Endothelial cell of umbilical vein (primary cell): ENCODE measurements around the gene PLEKHG7. TPM values are rescaled to one million over a fixed set of nuclear protein-coding genes. Genes with fewer than 3 reads are reported as not detected.
"Not testable (repeated sequence)": the region's sequence is repeated elsewhere in the genome, so short reads cannot be mapped to it uniquely, and the experiment has no call there.

Experiments
- BruUV-seq: library from RNA; stranded (reverse); fragments of 400-500 nt; replicated peaks from 2 replicates; lab custom pipeline; 2021; lab: Mats Ljungman, UMichigan
- CTCF ChIA-PET: fragments of 300-600, 350-600 bp; sonication (Branson Sonifier 250); formaldehyde crosslinking; loops from one replicate; lab custom pipeline; 2021; ENCODE audit warnings: antibody characterized with exemption, inconsistent platforms; lab: Charles Lee
- POLR2A ChIA-PET: fragments of 300-600, 350-600 bp; sonication (Branson Sonifier 250); formaldehyde crosslinking; loops from one replicate; lab custom pipeline; 2021; ENCODE audit warnings: antibody characterized with exemption, inconsistent platforms; lab: Charles Lee
- DNase-seq: peaks from one replicate; pipeline ENCODE4 v3.0.0-alpha.2; 2011; ENCODE audit warnings: low read depth, low spot score
- FAIRE-seq: peaks from 2 replicates; lab custom pipeline; 2011; peaks lifted over from hg19 to GRCh38; lab: Jason Lieb, UNC
- H2AFZ ChIP-seq: 2 replicates; pipeline ENCODE4 v1.6.0; 2012; ENCODE audit warnings: low read depth, low read length, control low read depth, inconsistent platforms
- H3K27ac ChIP-seq: 2 replicates; pipeline ENCODE4 v1.5.1; 2011; ENCODE audit warnings: low read depth, mild to moderate bottlenecking, control low read depth, low read length, moderate library complexity; ENCODE audit not compliant: insufficient read depth
- H3K27me3 ChIP-seq, 2 experiments: 2 replicates each; pipeline versions ENCODE4 v1.6.0 to v1.6.1; 2011; ENCODE audit warnings: low read length in 2 of 2, mixed read lengths in 1 of 2; ENCODE audit not compliant: control insufficient read depth in 2 of 2, insufficient read depth in 2 of 2
- H3K36me3 ChIP-seq, 2 experiments: 2 replicates in 1 of 2; 3 replicates in 1 of 2; pipeline ENCODE4 v1.5.1; 2011; ENCODE audit warnings: low read length in 2 of 2, mild to moderate bottlenecking in 1 of 2, moderate library complexity in 1 of 2; ENCODE audit not compliant: control insufficient read depth in 2 of 2, insufficient read depth in 2 of 2; ENCODE audit errors: extremely low read depth in 1 of 2
- H3K4me1 ChIP-seq: 3 replicates; pipeline ENCODE4 v1.5.1; 2011; ENCODE audit warnings: mild to moderate bottlenecking, low read length; ENCODE audit not compliant: control insufficient read depth, insufficient read depth; ENCODE audit errors: extremely low read depth
- H3K4me2 ChIP-seq: 2 replicates; pipeline ENCODE4 v1.6.1; 2011; ENCODE audit warnings: low read length, control low read depth, mixed read lengths; ENCODE audit not compliant: insufficient read depth
- H3K4me3 ChIP-seq, 3 experiments: fragments of 200-600 bp in 1 of 3; sonication (generic), shearing (Covaris generic) in 1 of 3; replicated peaks in 1 of 3; 2 replicates each; pipeline ENCODE4 v1.5.1; 2011 to 2016; ENCODE audit warnings: control low read depth in 3 of 3, low read length in 3 of 3, mild to moderate bottlenecking in 2 of 3, inconsistent platforms in 1 of 3, low read depth in 1 of 3, moderate library complexity in 1 of 3; ENCODE audit not compliant: insufficient read depth in 1 of 3
- H3K79me2 ChIP-seq: 2 replicates; pipeline ENCODE4 v1.6.0; 2012; ENCODE audit warnings: low read length, inconsistent platforms; ENCODE audit not compliant: control insufficient read depth, insufficient read depth
- H3K9ac ChIP-seq: replicated peaks from 2 replicates; pipeline ENCODE3; 2011; ENCODE audit warnings: low read length, control low read depth; ENCODE audit not compliant: insufficient read depth; ENCODE audit errors: extremely low read depth
- H3K9me1 ChIP-seq: replicated peaks from 3 replicates; pipeline ENCODE4 v1.6.0; 2011; ENCODE audit warnings: mild to moderate bottlenecking, low read length; ENCODE audit not compliant: control insufficient read depth, insufficient read depth; ENCODE audit errors: extremely low read depth
- H3K9me3 ChIP-seq: replicated peaks from 2 replicates; pipeline ENCODE4 v1.5.1; 2012; ENCODE audit warnings: low read length, inconsistent platforms; ENCODE audit not compliant: control insufficient read depth, insufficient read depth
- H4K20me1 ChIP-seq: replicated peaks from 2 replicates; pipeline ENCODE3; 2011; ENCODE audit warnings: mild to moderate bottlenecking, low read length; ENCODE audit not compliant: control insufficient read depth, insufficient read depth; ENCODE audit errors: extremely low read depth
- CTCF ChIP-seq, 2 donors: IDR thresholded peaks; 1 replicate in 1 of 2; 2 replicates in 1 of 2; pipeline ENCODE4 v1.5.1; 2011; ENCODE audit warnings: low read length in 2 of 2, mild to moderate bottlenecking in 2 of 2, moderate library complexity in 2 of 2, control low read depth in 1 of 2, inconsistent platforms in 1 of 2, low read depth in 1 of 2; ENCODE audit not compliant: insufficient read depth in 1 of 2; ENCODE audit errors: extremely low read depth in 1 of 2
- GATA2 ChIP-seq: IDR thresholded peaks from 2 replicates; pipeline ENCODE4 v1.7.0; 2011; ENCODE audit warnings: low read depth, mild to moderate bottlenecking, moderate library complexity, mixed read lengths, low read length; ENCODE audit not compliant: insufficient read length, insufficient read depth
- POLR2A ChIP-seq: IDR thresholded peaks from 2 replicates; pipeline ENCODE4 v1.6.1; 2012; ENCODE audit warnings: low read depth, mild to moderate bottlenecking, control low read depth, low read length
- POLR2AphosphoS5 ChIP-seq: IDR thresholded peaks from 2 replicates; pipeline ENCODE4 v1.6.1; 2012; ENCODE audit warnings: low read depth, mild to moderate bottlenecking, control low read depth, low read length, moderate library complexity; ENCODE audit not compliant: insufficient read depth
- dilution Hi-C: fragments of 300-500 bp; cut with MboI; formaldehyde crosslinking; loops from one replicate; pipeline ENCODE4 v1.15.0; 2019; ENCODE audit warnings: low sequenced_read_pairs; ENCODE audit not compliant: extremely low pct_ligation_motif_present
- intact Hi-C: fragments of 100-400 bp; cut with micrococcal nuclease; formaldehyde crosslinking; loops from one replicate; pipeline ENCODE4 v1.10.0; 2022
- polyA plus RNA-seq, 4 experiments: library from polyadenylated mRNA; depleted of rRNA in 3 of 4; stranded (reverse) in 3 of 4; unstranded in 1 of 4; fragments of >200 nt; gene quantifications; 2 replicates each; pipeline versions ENCODE4 v1.2.1 to v1.2.3, GENCODE V29; 2011 to 2012; ENCODE audit warnings: missing spikeins in 1 of 4
- total RNA-seq: library from RNA; stranded (reverse); gene quantifications from 2 replicates; pipeline ENCODE4 v1.2.3, GENCODE V29; 2021

Gene PLEKHG7
- total and polyA plus RNA-seq, 2 donors (not counting 3 experiments of a cell fraction or from before 2014, with no cell fraction given) = not detected

DNA sequence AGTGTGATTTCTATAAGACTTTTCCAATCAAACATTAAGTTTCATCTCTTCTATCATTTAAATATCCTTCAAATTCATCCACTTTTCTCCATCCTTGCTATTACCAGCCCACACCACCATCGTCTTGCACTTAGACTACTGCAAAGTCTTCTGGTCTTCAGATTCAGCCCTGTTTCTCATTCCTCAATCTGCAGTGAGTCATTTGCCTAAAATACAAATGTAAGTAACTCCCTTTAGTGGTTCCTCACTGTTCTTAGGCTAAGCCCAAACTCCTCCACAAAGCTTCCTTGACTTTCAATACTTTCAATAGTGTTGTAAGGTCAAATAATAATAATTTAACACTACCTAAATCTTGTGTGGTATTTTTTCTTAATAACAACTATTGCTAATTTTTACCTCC lies 83.3 kb downstream of the PLEKHG7 start:
- intact Hi-C loops (loop anchor here (5.0 kb wide), 2 partner anchors 611 to 1316 kb away; no protein-coding TSS in a partner anchor), dilution Hi-C loops (no loop called here)
- Histone ChIP-seq H3K9ac (no peak overlapping the region), H3K4me2 (no peak overlapping the region), H3K9me1 (no peaks in the 10 kb centered on the region), H3K27ac (no peak overlapping the region), H2AFZ (no peak overlapping the region), H4K20me1 (no peaks in the 10 kb centered on the region), H3K79me2 (peaks cover 1% of the 10 kb centered on the region), H3K4me1 (no peaks in the 10 kb centered on the region), H3K4me3 (no peak overlapping the region), H3K9me3 (no peaks in the 10 kb centered on the region), H3K36me3 (no peaks in the 10 kb centered on the region), H3K27me3 (no peaks in the 10 kb centered on the region)
- BruUV-seq = no TSS peak
- ChIA-PET POLR2A (no interaction called here), CTCF (interaction anchor here (0.5 to 4.4 kb wide), 27 partner anchors 9 to 1316 kb away, joined by 3 to 70 read pairs (median 4); partner anchors contain the start of genes EEA1 and UBE2N)
- no peak for TF ChIP-seq GATA2
- TF ChIP-seq CTCF (IDR thresholded peaks at IDR 0.05; ENCODE audit: extremely low read depth in 1 of 2, insufficient read depth in 1 of 2, low read depth in 1 of 2, low read length in 2 of 2) = no peak
- no peak for TF ChIP-seq POLR2AphosphoS5
- no peak for TF ChIP-seq POLR2A
- no peak for FAIRE-seq
- no peak for DNase-seq

DNA sequence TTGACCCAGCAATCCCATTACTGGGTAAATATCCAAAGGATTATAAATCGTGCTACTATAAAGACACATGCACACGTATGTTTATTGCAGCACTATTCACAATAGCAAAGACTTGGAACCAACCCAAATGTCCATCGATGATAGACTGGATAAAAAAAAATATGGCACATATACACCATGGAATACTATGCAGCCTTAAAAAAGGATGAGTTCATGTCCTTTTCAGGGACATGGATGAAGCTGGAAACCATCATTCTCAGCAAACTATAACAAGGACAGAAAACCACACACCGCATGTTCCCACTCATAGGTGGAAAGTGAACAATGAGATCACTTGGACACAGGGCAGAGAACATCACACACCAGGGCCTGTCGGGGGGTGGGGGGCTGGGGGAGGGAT lies 91.6 kb downstream of the PLEKHG7 start:
- H3K9me1 ChIP-seq, H3K4me1 ChIP-seq, H3K27ac ChIP-seq, intact Hi-C loops, H3K36me3 ChIP-seq, H3K9ac ChIP-seq, H3K9me3 ChIP-seq, POLR2A ChIA-PET, DNase-seq, H4K20me1 ChIP-seq, BruUV-seq, H2AFZ ChIP-seq, H3K79me2 ChIP-seq, H3K4me3 ChIP-seq, H3K27me3 ChIP-seq, dilution Hi-C loops, H3K4me2 ChIP-seq, FAIRE-seq: not testable (repeated sequence)
- CTCF ChIA-PET = interaction anchor here (1.7 to 2.0 kb wide), 2 partner anchors 9 to 1308 kb away, joined by 5 to 8 read pairs; no protein-coding TSS in a partner anchor
